Naive thymus-derived CD4-positive, alpha-beta T cell (primary cell): ENCODE results near the gene PPFIA1. TPM values are rescaled to one million over a fixed set of nuclear protein-coding genes. Genes with fewer than 3 reads are reported as not detected.

Source experiments
- ATAC-seq: fragments of 150-1000 bp; cut with Tn5 transposase; 2 replicates; pipeline ENCODE4 v1.10.0; 2021; ENCODE audit warnings: mild to moderate bottlenecking, moderate library complexity
- CTCF ChIA-PET: fragments of 350-600 bp; sonication (Branson Sonifier 250); formaldehyde crosslinking; loops from one replicate; lab custom pipeline; 2021; ENCODE audit warnings: antibody characterized with exemption; lab: Charles Lee
- POLR2A ChIA-PET: fragments of 350-600 bp; sonication (Branson Sonifier 250); formaldehyde crosslinking; loops from one replicate; lab custom pipeline; 2021; ENCODE audit warnings: antibody characterized with exemption, inconsistent platforms; lab: Charles Lee
- DNase-seq, 9 donors: peaks; one replicate each; pipeline versions ENCODE4 v3.0.0 to v3.0.0-alpha.2; 2020 to 2022; ENCODE audit warnings: mixed read lengths in 1 of 9
- H3K27ac ChIP-seq: one replicate; pipeline ENCODE4 v1.7.0; 2013; ENCODE audit warnings: mild to moderate bottlenecking, low read depth, low read length, moderate library complexity
- H3K27me3 ChIP-seq, 2 donors: one replicate each; pipeline ENCODE4 v1.7.0; 2013; ENCODE audit warnings: low read length in 2 of 2, mild to moderate bottlenecking in 2 of 2, moderate library complexity in 2 of 2; ENCODE audit not compliant: control insufficient read depth in 2 of 2, insufficient read depth in 2 of 2
- H3K36me3 ChIP-seq, 3 experiments: 1 replicate in 2 of 3; 2 replicates in 1 of 3; pipeline ENCODE4 v1.7.0; 2013; ENCODE audit warnings: low read length in 3 of 3, mild to moderate bottlenecking in 3 of 3, moderate library complexity in 1 of 3; ENCODE audit not compliant: insufficient read depth in 3 of 3, control insufficient read depth in 2 of 3
- H3K4me1 ChIP-seq, 2 donors: one replicate each; pipeline ENCODE4 v1.7.0; 2013; ENCODE audit warnings: low read length in 2 of 2, mild to moderate bottlenecking in 2 of 2, moderate library complexity in 1 of 2; ENCODE audit not compliant: control insufficient read depth in 2 of 2, insufficient read depth in 2 of 2
- H3K4me3 ChIP-seq: 2 replicates; pipeline ENCODE4 v1.7.0; 2013; ENCODE audit warnings: mild to moderate bottlenecking, low read length
- H3K9me3 ChIP-seq, 3 experiments: 1 replicate in 2 of 3; 2 replicates in 1 of 3; pipeline ENCODE4 v1.7.0; 2013; ENCODE audit warnings: low read length in 3 of 3; ENCODE audit not compliant: control insufficient read depth in 2 of 3
- H3K27ac Mint-ChIP-seq, 9 donors: one replicate each; pipeline ENCODE4 v1.8.0; 2020 to 2022; ENCODE audit warnings: mixed read lengths in 9 of 9, mild to moderate bottlenecking in 8 of 9, moderate library complexity in 5 of 9, inconsistent platforms in 2 of 9
- H3K27me3 Mint-ChIP-seq, 5 donors: one replicate each; pipeline ENCODE4 v1.8.0; 2021 to 2022; ENCODE audit warnings: mixed read lengths in 5 of 5, mild to moderate bottlenecking in 1 of 5
- H3K36me3 Mint-ChIP-seq, 5 donors: one replicate each; pipeline ENCODE4 v1.8.0; 2020 to 2022; ENCODE audit warnings: mixed read lengths in 5 of 5, mild to moderate bottlenecking in 3 of 5, inconsistent platforms in 1 of 5
- H3K4me1 Mint-ChIP-seq, 7 donors: one replicate each; pipeline ENCODE4 v1.8.0; 2020 to 2022; ENCODE audit warnings: mixed read lengths in 7 of 7, mild to moderate bottlenecking in 3 of 7, inconsistent platforms in 1 of 7
- H3K4me3 Mint-ChIP-seq, 10 donors: one replicate each; pipeline ENCODE4 v1.8.0; 2020 to 2022; ENCODE audit warnings: mild to moderate bottlenecking in 10 of 10, mixed read lengths in 10 of 10, moderate library complexity in 6 of 10, inconsistent platforms in 2 of 10
- H3K9me3 Mint-ChIP-seq, 11 donors: one replicate each; pipeline ENCODE4 v1.8.0; 2020 to 2022; ENCODE audit warnings: mixed read lengths in 11 of 11, mild to moderate bottlenecking in 4 of 11, inconsistent platforms in 1 of 11, moderate library complexity in 1 of 11
- intact Hi-C, 2 donors: fragments of 100-400 bp; cut with micrococcal nuclease; formaldehyde crosslinking; loops; one replicate each; pipeline ENCODE4 v1.15.1; 2023
- polyA plus RNA-seq, 2 donors: library from polyadenylated mRNA; unstranded; fragments of 300-500 nt; fragmentation: Illumina TruSeq; gene quantifications; one replicate each; pipeline ENCODE4 v1.2.3, GENCODE V29; 2021
- total RNA-seq, 6 experiments: library from RNA in 5 of 6; stranded (reverse) in 5 of 6; gene quantifications; 1 replicate in 5 of 6; 2 replicates in 1 of 6; pipeline ENCODE4 v1.2.3 and lab custom pipeline; 2021 to 2026

PPFIA1 gene
- total and polyA plus RNA-seq, 7 experiments from 2014 or later = 14.3 to 71.0 (median 46.0) TPM

DNA sequence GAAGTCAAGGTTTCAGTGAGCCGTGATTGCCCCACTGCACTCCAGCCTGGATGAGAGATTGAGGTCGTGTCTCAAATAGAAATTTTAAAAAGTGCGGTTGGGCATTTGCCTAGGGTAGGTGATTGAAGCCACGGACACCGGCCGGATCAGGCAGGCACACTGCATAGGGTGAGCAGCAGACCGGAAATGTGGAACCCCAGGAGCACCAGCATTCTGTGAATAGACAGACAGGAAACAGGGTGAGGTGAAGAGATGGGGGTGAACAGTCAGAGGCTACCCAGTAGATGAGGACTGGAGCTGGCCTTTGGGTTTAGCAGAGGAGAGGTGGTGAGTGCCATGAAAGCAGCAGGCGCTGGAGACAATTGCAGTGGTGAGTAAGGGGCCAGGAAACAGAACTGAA lies 43.5 kb downstream of the PPFIA1 start:
- intact Hi-C loops = no loop called here
- H3K36me3 ChIP-seq = peaks cover 0 to 25% (median 3%) of the 10 kb centered on the region in 3 experiments
- Mint-ChIP-seq H3K27ac (peak overlapping the region in 4 of 9 donors; percentile 37 to 68 (median 62)), H3K4me1 (peaks cover 6 to 34% (median 20%) of the 10 kb centered on the region in 7 donors), H3K27me3 (no peaks in the 10 kb centered on the region), H3K9me3 (no peaks in the 10 kb centered on the region), H3K36me3 (peaks cover 0 to 44% (median 9%) of the 10 kb centered on the region in 5 donors), H3K4me3 (no peak overlapping the region)
- no peak overlapping the region for H3K27ac ChIP-seq
- H3K4me3 ChIP-seq = no peak overlapping the region
- no peak for ATAC-seq
- H3K27me3 ChIP-seq = no peaks in the 10 kb centered on the region
- CTCF ChIA-PET = no interaction called here
- no peaks in the 10 kb centered on the region for H3K4me1 ChIP-seq
- no peak for DNase-seq
- no peaks in the 10 kb centered on the region for H3K9me3 ChIP-seq
- POLR2A ChIA-PET = no interaction called here

DNA sequence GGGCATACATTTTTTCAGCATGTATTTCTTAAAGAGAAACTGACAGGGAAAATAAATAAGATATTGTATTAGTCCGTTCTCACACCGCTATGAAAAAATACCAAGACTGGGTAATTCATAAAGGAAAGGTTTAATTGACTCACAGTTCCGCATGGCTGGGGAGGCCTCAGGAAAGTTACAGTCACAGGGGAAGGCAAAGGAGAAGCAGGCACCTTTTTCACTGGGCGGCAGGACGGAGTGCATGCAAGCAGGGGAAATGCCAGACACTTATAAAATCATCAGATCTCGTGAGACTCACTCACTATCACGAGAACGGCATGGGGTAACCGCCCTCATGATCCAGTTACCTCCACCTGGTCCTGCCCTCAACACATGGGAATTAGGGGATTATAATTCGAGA lies 44.2 kb downstream of the PPFIA1 start:
- peaks cover 0 to 33% (median 3%) of the 10 kb centered on the region in 3 experiments for H3K36me3 ChIP-seq
- H3K4me1 ChIP-seq = no peaks in the 10 kb centered on the region
- no peak overlapping the region for H3K27ac ChIP-seq
- H3K9me3 ChIP-seq = no peaks in the 10 kb centered on the region
- no peaks in the 10 kb centered on the region for H3K27me3 Mint-ChIP-seq
- ChIA-PET CTCF (no interaction called here), POLR2A (no interaction called here)
- intact Hi-C loops = no loop called here
- H3K9me3 Mint-ChIP-seq = no peaks in the 10 kb centered on the region
- no peaks in the 10 kb centered on the region for H3K27me3 ChIP-seq
- peaks cover 0 to 44% (median 9%) of the 10 kb centered on the region in 5 donors for H3K36me3 Mint-ChIP-seq
- no peak overlapping the region for H3K27ac Mint-ChIP-seq
- DNase-seq = no peak
- peak; percentile 62 for ATAC-seq
- H3K4me1 Mint-ChIP-seq = peaks cover 6 to 34% (median 20%) of the 10 kb centered on the region in 7 donors
- no peak overlapping the region for H3K4me3 Mint-ChIP-seq
- H3K4me3 ChIP-seq = no peak overlapping the region

DNA sequence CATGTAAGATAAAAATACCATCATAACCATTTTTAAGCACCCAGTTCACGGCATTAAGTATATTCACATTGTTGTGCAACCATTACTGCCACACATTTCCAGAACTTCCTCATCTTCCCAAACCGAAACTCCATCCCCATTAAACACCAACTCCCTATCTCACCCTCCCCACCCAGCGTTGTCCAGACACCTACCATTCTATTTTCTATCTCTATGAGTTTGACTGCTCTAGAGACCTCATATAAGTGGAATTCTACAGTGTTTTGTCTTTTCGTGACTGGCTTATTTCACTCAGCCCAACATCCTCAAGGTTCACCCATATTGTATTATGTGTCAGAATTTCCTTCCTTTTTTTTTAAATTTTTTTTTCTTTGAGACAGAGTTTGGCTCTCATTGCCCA lies 45.2 kb downstream of the PPFIA1 start:
- peaks cover 0 to 38% (median 3%) of the 10 kb centered on the region in 3 experiments for H3K36me3 ChIP-seq
- DNase-seq (no peak), ATAC-seq (peak; percentile 51)
- H3K27me3 ChIP-seq = no peaks in the 10 kb centered on the region
- CTCF ChIA-PET = no interaction called here
- Mint-ChIP-seq H3K36me3 (peaks cover 0 to 40% (median 9%) of the 10 kb centered on the region in 5 donors), H3K4me1 (peaks cover 6 to 32% (median 18%) of the 10 kb centered on the region in 7 donors), H3K9me3 (no peaks in the 10 kb centered on the region), H3K27ac (peak overlapping the region in 1 of 9 donors; percentile 30), H3K27me3 (no peaks in the 10 kb centered on the region), H3K4me3 (peak overlapping the region in 1 of 10 donors; percentile 43)
- POLR2A ChIA-PET = no interaction called here
- intact Hi-C loops = no loop called here
- H3K27ac ChIP-seq = no peak overlapping the region
- no peaks in the 10 kb centered on the region for H3K4me1 ChIP-seq
- H3K9me3 ChIP-seq = no peaks in the 10 kb centered on the region
- no peak overlapping the region for H3K4me3 ChIP-seq

DNA sequence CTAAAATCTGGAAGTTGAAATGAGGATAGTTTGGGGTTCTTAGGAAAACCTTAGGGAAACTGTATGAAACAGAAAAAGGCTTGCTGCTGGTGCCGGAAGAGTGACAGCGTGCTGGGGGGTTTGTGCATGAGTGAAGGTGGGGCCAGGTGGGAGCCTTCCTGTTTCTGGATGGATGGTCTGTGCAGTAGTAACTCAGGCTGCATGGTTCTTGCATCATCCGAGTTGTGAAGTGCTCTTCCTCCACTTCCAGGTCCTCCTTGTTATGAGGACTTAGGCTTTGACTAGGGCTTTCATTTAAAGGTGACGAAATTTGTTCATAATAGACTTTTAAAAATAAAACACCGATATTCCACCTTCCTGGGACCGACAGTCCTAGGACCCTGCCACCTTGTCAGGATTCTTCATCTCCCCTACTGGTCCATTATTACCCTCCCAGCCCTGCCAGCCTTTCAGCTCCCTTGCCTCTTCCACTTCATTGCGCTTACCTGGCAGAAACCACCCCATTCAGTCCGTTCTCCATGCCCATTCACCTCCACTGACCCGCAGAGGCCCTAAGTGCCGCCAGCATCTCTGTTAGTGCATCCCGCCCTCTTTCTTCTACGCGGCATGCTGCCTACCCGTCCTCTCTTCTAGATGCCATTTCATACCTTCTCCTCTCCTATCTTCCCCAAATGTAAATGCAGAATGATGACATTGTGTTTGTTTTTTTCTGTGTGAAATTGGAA lies 47.3 kb downstream of the PPFIA1 start:
- no peak overlapping the region for H3K4me3 Mint-ChIP-seq
- no peak overlapping the region for H3K27ac ChIP-seq
- intact Hi-C loops = no loop called here
- H3K27me3 Mint-ChIP-seq = no peaks in the 10 kb centered on the region
- no peak for ATAC-seq
- no peak overlapping the region for H3K4me3 ChIP-seq
- no peaks in the 10 kb centered on the region for H3K9me3 ChIP-seq
- peaks cover 0 to 39% (median 12%) of the 10 kb centered on the region in 5 donors for H3K36me3 Mint-ChIP-seq
- no peak for DNase-seq
- H3K4me1 ChIP-seq = no peaks in the 10 kb centered on the region
- ChIA-PET CTCF (no interaction called here), POLR2A (no interaction called here)
- H3K27me3 ChIP-seq = no peaks in the 10 kb centered on the region
- no peaks in the 10 kb centered on the region for H3K9me3 Mint-ChIP-seq
- peaks cover 6 to 24% (median 13%) of the 10 kb centered on the region in 7 donors for H3K4me1 Mint-ChIP-seq
- peaks cover 0 to 37% (median 3%) of the 10 kb centered on the region in 3 experiments for H3K36me3 ChIP-seq
- no peak overlapping the region for H3K27ac Mint-ChIP-seq

DNA sequence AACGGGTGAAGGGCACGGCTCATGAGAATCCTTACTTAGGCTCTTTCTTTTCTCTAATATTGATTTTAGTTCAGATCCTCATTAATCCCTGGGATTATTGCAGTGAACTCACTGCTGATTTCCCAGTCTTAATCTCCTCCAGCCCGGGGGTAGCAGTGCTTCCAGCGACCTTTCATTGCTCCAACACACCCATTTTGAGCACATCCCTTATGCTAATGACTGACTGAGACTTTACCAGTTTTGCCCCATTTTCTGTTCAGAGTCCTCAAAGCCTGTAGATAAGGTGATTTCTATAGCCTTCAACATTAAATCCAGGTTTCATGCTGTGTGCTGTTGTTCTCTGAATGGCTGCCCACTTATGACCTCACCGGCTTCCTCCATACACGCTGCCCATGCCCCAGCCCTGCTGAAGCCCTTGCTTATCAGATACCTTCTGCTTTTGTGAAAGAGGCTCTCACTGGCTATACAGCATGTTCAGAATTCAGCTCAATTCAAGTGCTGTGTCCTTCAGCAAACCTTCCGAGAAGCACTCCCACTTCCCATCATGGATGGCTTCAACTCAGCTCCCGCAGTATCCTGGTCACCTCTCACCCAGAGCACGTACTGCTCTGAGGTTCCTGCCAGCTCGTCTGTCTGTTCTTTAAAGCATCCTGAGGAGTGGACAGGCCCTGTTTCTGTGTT lies 49.0 kb downstream of the PPFIA1 start:
- peaks cover 0 to 15% (median 0%) of the 10 kb centered on the region in 7 donors for H3K4me1 Mint-ChIP-seq
- no peaks in the 10 kb centered on the region for H3K4me1 ChIP-seq
- H3K9me3 ChIP-seq = no peaks in the 10 kb centered on the region
- H3K9me3 Mint-ChIP-seq = no peaks in the 10 kb centered on the region
- ChIA-PET CTCF (no interaction called here), POLR2A (no interaction called here)
- H3K36me3 ChIP-seq = peaks cover 1 to 46% (median 7%) of the 10 kb centered on the region in 3 experiments
- DNase-seq (no peak), ATAC-seq (no peak)
- peaks cover 0 to 35% (median 4%) of the 10 kb centered on the region in 5 donors for H3K36me3 Mint-ChIP-seq
- H3K27ac ChIP-seq = no peak overlapping the region
- H3K4me3 ChIP-seq = no peak overlapping the region
- H3K27ac Mint-ChIP-seq = no peak overlapping the region
- no peaks in the 10 kb centered on the region for H3K27me3 ChIP-seq
- H3K4me3 Mint-ChIP-seq = no peak overlapping the region
- H3K27me3 Mint-ChIP-seq = no peaks in the 10 kb centered on the region
- intact Hi-C loops = no loop called here

DNA sequence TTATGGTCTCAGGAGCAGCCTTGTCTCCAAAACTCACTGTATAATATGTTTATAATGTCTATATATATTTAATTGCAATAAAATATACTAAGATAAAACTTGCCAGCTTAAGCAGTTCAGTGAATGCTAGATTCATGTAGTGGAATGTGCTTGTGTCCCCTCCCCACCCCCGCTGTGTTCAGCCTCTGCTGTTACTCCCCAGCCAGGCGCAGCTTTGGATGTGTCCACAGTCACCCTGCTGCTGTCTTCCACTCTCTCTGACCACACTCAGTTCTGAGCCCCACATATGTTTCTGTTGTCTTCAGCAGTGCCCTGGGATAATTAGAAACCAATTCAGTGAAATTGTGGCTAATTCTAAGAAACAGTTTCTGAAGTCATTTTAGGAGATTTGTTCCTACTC lies 52.2 kb downstream of the PPFIA1 start:
- H3K36me3 Mint-ChIP-seq = peaks cover 4 to 47% (median 16%) of the 10 kb centered on the region in 5 donors

More for the DNA sequence above, 52.2 kb downstream of the PPFIA1 start:
- Histone ChIP-seq H3K27me3 (no peaks in the 10 kb centered on the region), H3K36me3 (peaks cover 7 to 69% (median 14%) of the 10 kb centered on the region in 3 experiments), H3K9me3 (no peaks in the 10 kb centered on the region), H3K4me3 (no peak overlapping the region), H3K27ac (no peak overlapping the region), H3K4me1 (no peaks in the 10 kb centered on the region)
- Mint-ChIP-seq H3K4me3 (no peak overlapping the region), H3K9me3 (no peaks in the 10 kb centered on the region), H3K4me1 (peaks cover 0 to 4% (median 0%) of the 10 kb centered on the region in 7 donors), H3K27me3 (no peaks in the 10 kb centered on the region), H3K27ac (no peak overlapping the region)
- intact Hi-C loops = no loop called here
- DNase-seq (no peak), ATAC-seq (no peak)
- ChIA-PET CTCF (no interaction called here), POLR2A (no interaction called here)
